Activated gamma-delta T cell treated with anti-CD3 and anti-CD28 coated beads, Interleukin-2, amount 50 U/mL, for 16 hours (primary cell): ENCODE data around the gene TMEM208.

ENCODE experiments used
- DNase-seq: peaks from one replicate; pipeline ENCODE4 v3.0.0-alpha.2; 2020; ENCODE audit warnings: low read depth

TMEM208 gene

GRCh38 chr16:67191995-67192681 lies 34.8 kb upstream of the TMEM208 start, which contains the start of gene E2F4:
TSS of gene E2F4 (plus strand) at chr16:67192155. CDS start at chr16:67192228, 73 bp downstream.
- peak; percentile 77 for DNase-seq

GRCh38 chr16:67192781-67193361 lies 34.1 kb upstream of the TMEM208 start:
- no peak for DNase-seq

GRCh38 chr16:67193536-67193935 lies 33.4 kb upstream of the TMEM208 start:
- DNase-seq, result no peak

GRCh38 chr16:67194260-67194659 lies 32.7 kb upstream of the TMEM208 start:
- DNase-seq, result no peak

GRCh38 chr16:67195676-67196075 lies 31.3 kb upstream of the TMEM208 start:
- no peak for DNase-seq

GRCh38 chr16:67196881-67197280 lies 30.0 kb upstream of the TMEM208 start:
- no peak for DNase-seq

- no peak for DNase-seq
Measured at GRCh38 chr16:67197704-67198103, 29.2 kb upstream of the TMEM208 start.

- DNase-seq, result no peak
Measured at GRCh38 chr16:67198238-67198734, 28.6 kb upstream of the TMEM208 start.

- no peak for DNase-seq
Measured at GRCh38 chr16:67199011-67199807, 27.7 kb upstream of the TMEM208 start, which contains the start of gene ELMO3. TSS of gene ELMO3 (plus strand) at chr16:67199131. CDS start at chr16:67199327, 196 bp downstream.

- DNase-seq, result no peak
Measured at GRCh38 chr16:67199808-67200198, 27.1 kb upstream of the TMEM208 start.

GRCh38 chr16:67200491-67200890 lies 26.4 kb upstream of the TMEM208 start:
- DNase-seq, result no peak

GRCh38 chr16:67201411-67202345 lies 25.3 kb upstream of the TMEM208 start:
- no peak for DNase-seq

- DNase-seq, result no peak
Measured at GRCh38 chr16:67202426-67202825, 24.5 kb upstream of the TMEM208 start.

GRCh38 chr16:67202956-67203493 lies 23.9 kb upstream of the TMEM208 start:
- DNase-seq, result no peak

- DNase-seq, result no peak
Measured at GRCh38 chr16:67204076-67204475, 22.9 kb upstream of the TMEM208 start.

GRCh38 chr16:67206129-67206837 lies 20.6 kb upstream of the TMEM208 start:
- no peak for DNase-seq

- DNase-seq, result no peak
Measured at GRCh38 chr16:67206838-67207248, 20.1 kb upstream of the TMEM208 start.

- DNase-seq, result no peak
Measured at GRCh38 chr16:67207249-67208091, 19.5 kb upstream of the TMEM208 start.

- no peak for DNase-seq
Measured at GRCh38 chr16:67208154-67208896, 18.6 kb upstream of the TMEM208 start.
